ENCODE measurements around the gene YIPF5.

YIPF5 gene

GRCh38 chr5:144191998-144192397, 21.5 kb upstream of the YIPF5 start:
- no CpG with 5 or more reads among the region's 3 CpGs for WGBS (ENCODE audit: extremely low coverage, insufficient coverage, insufficient read length)
- no peak overlapping the region for H4K91ac ChIP-seq (ENCODE audit: low read depth, low read length)
- DNase-seq: peak in 1 of 2 donors; percentile 17

GRCh38 chr5:144191531-144191930, 21.1 kb upstream of the YIPF5 start:
- H2BK5ac ChIP-seq (ENCODE audit: low read depth, low read length, poor library complexity): no peak overlapping the region
- H3K27ac ChIP-seq (ENCODE audit: low read depth, low read length): no peak overlapping the region
- no peaks in the 10 kb centered on the region for H3K79me2 ChIP-seq (ENCODE audit: control insufficient read depth, insufficient read depth, low read length, poor library complexity)
- H3K4ac ChIP-seq (ENCODE audit: low read depth, low read length): no peak overlapping the region
- no peak overlapping the region for H2AFZ ChIP-seq (ENCODE audit: insufficient read depth, low read length, poor library complexity)
- H3K27me3 ChIP-seq (ENCODE audit: insufficient read depth, low read length): no peaks in the 10 kb centered on the region
- H2BK12ac ChIP-seq (ENCODE audit: low read length): no peak overlapping the region
- no peak overlapping the region for H3K18ac ChIP-seq (ENCODE audit: low read length)
- no peak overlapping the region for H3K4me3 ChIP-seq (ENCODE audit: low read depth, low read length)
- no peaks in the 10 kb centered on the region for H3K36me3 ChIP-seq (ENCODE audit: control insufficient read depth in 1 of 2, insufficient read depth in 2 of 2, low read length in 2 of 2)
- H3K4me1 ChIP-seq (ENCODE audit: control insufficient read depth in 1 of 2, insufficient read depth in 2 of 2, low read length in 2 of 2): no peaks in the 10 kb centered on the region
- no peak overlapping the region for H4K8ac ChIP-seq (ENCODE audit: low read depth, low read length)
- no peak overlapping the region for H3K9ac ChIP-seq (ENCODE audit: low read length)
- WGBS (ENCODE audit: extremely low coverage, insufficient coverage, insufficient read length): no CpG with 5 or more reads among the region's 3 CpGs
- no peaks in the 10 kb centered on the region for H3K79me1 ChIP-seq (ENCODE audit: low read length)
- no peak for DNase-seq
- no peak overlapping the region for H3K14ac ChIP-seq (ENCODE audit: low read length)
- H3K9me3 ChIP-seq (ENCODE audit: insufficient read depth, low read depth, low read length): no peaks in the 10 kb centered on the region
- no peak overlapping the region for H3K4me2 ChIP-seq (ENCODE audit: low read length)
- H4K91ac ChIP-seq (ENCODE audit: low read depth, low read length): no peak overlapping the region
- H2BK120ac ChIP-seq (ENCODE audit: insufficient read depth, low read length, poor library complexity): no peak overlapping the region
- no peak overlapping the region for H2AK5ac ChIP-seq (ENCODE audit: low read length)
- H4K12ac ChIP-seq (ENCODE audit: low read depth, low read length): no peak overlapping the region
- no peak overlapping the region for H3K23ac ChIP-seq (ENCODE audit: low read length)

More at GRCh38 chr5:144191998-144192397, 21.5 kb upstream of the YIPF5 start:
- H4K8ac ChIP-seq (ENCODE audit: low read depth, low read length): no peak overlapping the region
- no peak overlapping the region for H3K4me2 ChIP-seq (ENCODE audit: low read length)
- no peak overlapping the region for H2BK120ac ChIP-seq (ENCODE audit: insufficient read depth, low read length, poor library complexity)
- no peak overlapping the region for H4K12ac ChIP-seq (ENCODE audit: low read depth, low read length)
- no peak overlapping the region for H3K27ac ChIP-seq (ENCODE audit: low read depth, low read length)
- no peaks in the 10 kb centered on the region for H3K79me1 ChIP-seq (ENCODE audit: low read length)
- H3K27me3 ChIP-seq (ENCODE audit: insufficient read depth, low read length): no peaks in the 10 kb centered on the region
- H3K9me3 ChIP-seq (ENCODE audit: insufficient read depth, low read depth, low read length): no peaks in the 10 kb centered on the region
- H2BK5ac ChIP-seq (ENCODE audit: low read depth, low read length, poor library complexity): no peak overlapping the region
- no peaks in the 10 kb centered on the region for H3K36me3 ChIP-seq (ENCODE audit: control insufficient read depth in 1 of 2, insufficient read depth in 2 of 2, low read length in 2 of 2)
- no peaks in the 10 kb centered on the region for H3K4me1 ChIP-seq (ENCODE audit: control insufficient read depth in 1 of 2, insufficient read depth in 2 of 2, low read length in 2 of 2)
- H3K18ac ChIP-seq (ENCODE audit: low read length): no peak overlapping the region
- H3K4ac ChIP-seq (ENCODE audit: low read depth, low read length): no peak overlapping the region
- H3K4me3 ChIP-seq (ENCODE audit: low read depth, low read length): no peak overlapping the region
- H2BK12ac ChIP-seq (ENCODE audit: low read length): no peak overlapping the region
- H3K14ac ChIP-seq (ENCODE audit: low read length): no peak overlapping the region
- no peaks in the 10 kb centered on the region for H3K79me2 ChIP-seq (ENCODE audit: control insufficient read depth, insufficient read depth, low read length, poor library complexity)
- no peak overlapping the region for H3K9ac ChIP-seq (ENCODE audit: low read length)
- H3K23ac ChIP-seq (ENCODE audit: low read length): no peak overlapping the region
- H2AK5ac ChIP-seq (ENCODE audit: low read length): no peak overlapping the region
- H2AFZ ChIP-seq (ENCODE audit: insufficient read depth, low read length, poor library complexity): no peak overlapping the region

- no peaks in the 10 kb centered on the region for H3K79me2 ChIP-seq (ENCODE audit: control insufficient read depth, insufficient read depth, low read length, poor library complexity)
Measured at GRCh38 chr5:144189800-144190429, 19.5 kb upstream of the YIPF5 start.

GRCh38 chr5:144187699-144188294, 17.3 kb upstream of the YIPF5 start:
- no peaks in the 10 kb centered on the region for H3K4me1 ChIP-seq (ENCODE audit: control insufficient read depth in 1 of 2, insufficient read depth in 2 of 2, low read length in 2 of 2)
- H3K27ac ChIP-seq (ENCODE audit: low read depth, low read length): no peak overlapping the region
- no peak overlapping the region for H4K12ac ChIP-seq (ENCODE audit: low read depth, low read length)
- no peak overlapping the region for H4K8ac ChIP-seq (ENCODE audit: low read depth, low read length)
- H3K4me3 ChIP-seq (ENCODE audit: low read depth, low read length): no peak overlapping the region
- H2AK5ac ChIP-seq (ENCODE audit: low read length): no peak overlapping the region
- H3K9me3 ChIP-seq (ENCODE audit: insufficient read depth, low read depth, low read length): no peaks in the 10 kb centered on the region
- no peak overlapping the region for H2BK5ac ChIP-seq (ENCODE audit: low read depth, low read length, poor library complexity)
- no peak overlapping the region for H4K91ac ChIP-seq (ENCODE audit: low read depth, low read length)
- no peak overlapping the region for H2AFZ ChIP-seq (ENCODE audit: insufficient read depth, low read length, poor library complexity)
- H3K36me3 ChIP-seq (ENCODE audit: control insufficient read depth in 1 of 2, insufficient read depth in 2 of 2, low read length in 2 of 2): no peaks in the 10 kb centered on the region
- no peak overlapping the region for H3K4me2 ChIP-seq (ENCODE audit: low read length)
- H3K14ac ChIP-seq (ENCODE audit: low read length): no peak overlapping the region
- H3K79me2 ChIP-seq (ENCODE audit: control insufficient read depth, insufficient read depth, low read length, poor library complexity): no peaks in the 10 kb centered on the region
- H3K18ac ChIP-seq (ENCODE audit: low read length): no peak overlapping the region
- H3K4ac ChIP-seq (ENCODE audit: low read depth, low read length): no peak overlapping the region
- H3K27me3 ChIP-seq (ENCODE audit: insufficient read depth, low read length): no peaks in the 10 kb centered on the region
- no peaks in the 10 kb centered on the region for H3K79me1 ChIP-seq (ENCODE audit: low read length)
- H2BK120ac ChIP-seq (ENCODE audit: insufficient read depth, low read length, poor library complexity): no peak overlapping the region
- WGBS (ENCODE audit: extremely low coverage, insufficient coverage, insufficient read length): no CpG with 5 or more reads among the region's 2 CpGs
- H3K9ac ChIP-seq (ENCODE audit: low read length): no peak overlapping the region
- DNase-seq: no peak
- H3K23ac ChIP-seq (ENCODE audit: low read length): no peak overlapping the region
- no peak overlapping the region for H2BK12ac ChIP-seq (ENCODE audit: low read length)

More at GRCh38 chr5:144189800-144190429, 19.5 kb upstream of the YIPF5 start:
- Histone ChIP-seq H4K91ac (ENCODE audit: low read depth, low read length) (no peak overlapping the region), H3K4ac (ENCODE audit: low read depth, low read length) (no peak overlapping the region), H3K23ac (ENCODE audit: low read length) (no peak overlapping the region), H3K27me3 (ENCODE audit: insufficient read depth, low read length) (no peaks in the 10 kb centered on the region), H2BK120ac (ENCODE audit: insufficient read depth, low read length, poor library complexity) (no peak overlapping the region), H3K36me3 (ENCODE audit: control insufficient read depth in 1 of 2, insufficient read depth in 2 of 2, low read length in 2 of 2) (no peaks in the 10 kb centered on the region), H2BK5ac (ENCODE audit: low read depth, low read length, poor library complexity) (no peak overlapping the region), H2BK12ac (ENCODE audit: low read length) (no peak overlapping the region), H3K4me2 (ENCODE audit: low read length) (no peak overlapping the region), H3K27ac (ENCODE audit: low read depth, low read length) (no peak overlapping the region), H3K4me1 (ENCODE audit: control insufficient read depth in 1 of 2, insufficient read depth in 2 of 2, low read length in 2 of 2) (no peaks in the 10 kb centered on the region), H2AFZ (ENCODE audit: insufficient read depth, low read length, poor library complexity) (no peak overlapping the region), H3K14ac (ENCODE audit: low read length) (no peak overlapping the region), H4K8ac (ENCODE audit: low read depth, low read length) (no peak overlapping the region), H3K9ac (ENCODE audit: low read length) (no peak overlapping the region), H3K4me3 (ENCODE audit: low read depth, low read length) (no peak overlapping the region), H3K79me1 (ENCODE audit: low read length) (no peaks in the 10 kb centered on the region), H4K12ac (ENCODE audit: low read depth, low read length) (no peak overlapping the region), H3K18ac (ENCODE audit: low read length) (no peak overlapping the region), H3K9me3 (ENCODE audit: insufficient read depth, low read depth, low read length) (no peaks in the 10 kb centered on the region), H2AK5ac (ENCODE audit: low read length) (no peak overlapping the region)
- whole genome bisulfite sequencing (ENCODE audit: extremely low coverage, insufficient coverage, insufficient read length): no CpG with 5 or more reads among the region's 10 CpGs
- DNase-seq: peak; percentile 28 to 38

All from trophoblast cell (in vitro differentiated cells and primary cell).